CD1c-positive myeloid dendritic cell (primary cell): ENCODE results near the gene VWA5B1.

ENCODE experiments used
- DNase-seq: peaks from one replicate; pipeline ENCODE4 v3.0.0-alpha.2; 2016; ENCODE audit errors: extremely low spot score

Gene VWA5B1

DNA sequence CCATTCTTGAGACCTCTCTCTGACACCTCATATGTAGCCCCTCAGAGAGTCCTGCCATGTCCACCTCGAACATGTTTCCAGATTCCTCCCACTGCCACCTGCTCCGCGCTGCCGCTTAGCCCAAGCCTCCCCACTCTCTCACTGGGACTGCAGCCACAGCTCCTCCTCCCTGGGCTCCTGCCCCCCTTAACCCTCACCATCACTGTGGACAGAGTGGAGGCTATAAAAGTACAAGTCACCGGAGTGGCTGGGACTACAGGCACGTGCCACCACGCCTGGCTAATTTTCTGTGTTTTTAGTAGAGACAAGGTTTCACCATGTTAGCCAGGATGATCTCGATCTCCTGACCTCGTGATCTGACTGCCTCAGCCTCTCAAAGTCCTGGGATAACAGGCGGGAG, 77.0 kb downstream of the VWA5B1 start:
- DNase-seq = no peak

DNA sequence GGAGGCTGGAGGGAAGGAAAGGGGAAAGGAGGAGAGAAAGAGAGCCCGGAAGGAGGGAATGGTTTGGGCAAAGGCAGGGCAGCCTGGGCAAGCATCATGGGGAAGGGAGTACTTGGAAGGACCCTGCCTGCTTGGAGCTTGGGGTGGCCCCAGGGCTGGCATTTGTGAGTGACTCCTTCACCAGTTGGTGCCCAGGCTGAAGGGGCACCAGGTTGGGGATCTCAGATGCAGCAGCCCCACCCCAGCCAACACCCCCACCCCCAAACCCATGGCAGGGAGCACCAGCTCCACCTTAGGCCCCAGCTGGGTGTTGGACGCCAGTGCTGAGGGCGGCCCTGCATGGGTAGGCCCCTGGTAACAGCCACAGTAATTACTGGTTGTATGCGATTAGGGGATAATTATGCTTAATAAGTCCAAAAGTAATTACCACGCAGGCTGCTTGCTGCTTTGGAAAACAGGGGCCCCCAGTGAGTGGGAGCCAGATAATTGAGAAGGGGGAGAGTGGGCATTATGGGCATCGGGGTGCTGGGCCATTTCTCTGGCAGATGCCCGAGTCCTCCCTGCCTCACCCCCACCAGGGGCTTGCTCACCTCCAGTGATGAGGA, 78.3 kb downstream of the VWA5B1 start:
- no peak for DNase-seq

GRCh38 chr1:20370698-20371097, 80.0 kb downstream of the VWA5B1 start:
- DNase-seq = no peak

DNA sequence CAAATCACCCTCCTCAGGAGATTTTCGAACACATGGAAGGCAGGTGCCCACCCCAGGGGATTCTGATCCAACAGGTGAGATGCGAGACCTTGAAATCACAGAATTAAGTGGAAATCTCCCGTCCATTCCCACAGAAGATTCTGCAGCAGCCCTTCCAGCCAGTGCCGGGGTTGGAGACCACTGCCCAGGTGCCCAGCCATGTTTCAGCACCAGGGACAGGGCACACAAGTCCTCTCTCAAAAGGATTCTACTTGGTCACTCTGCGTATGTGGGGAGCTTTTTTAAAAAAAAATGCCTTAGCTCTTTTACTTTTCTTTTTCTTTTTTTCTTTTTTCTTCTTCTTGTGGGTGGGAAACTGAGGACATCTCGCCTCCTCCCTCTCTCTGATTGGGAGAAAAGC, 80.7 kb downstream of the VWA5B1 start:
- DNase-seq = no peak

- no peak for DNase-seq
Measured at GRCh38 chr1:20371883-20372282, 81.2 kb downstream of the VWA5B1 start.

GRCh38 chr1:20372676-20373075, 82.0 kb downstream of the VWA5B1 start:
- no peak for DNase-seq

GRCh38 chr1:20373286-20373685, 82.6 kb downstream of the VWA5B1 start:
- no peak for DNase-seq

GRCh38 chr1:20373764-20374163, 83.1 kb downstream of the VWA5B1 start:
- DNase-seq = no peak

DNA sequence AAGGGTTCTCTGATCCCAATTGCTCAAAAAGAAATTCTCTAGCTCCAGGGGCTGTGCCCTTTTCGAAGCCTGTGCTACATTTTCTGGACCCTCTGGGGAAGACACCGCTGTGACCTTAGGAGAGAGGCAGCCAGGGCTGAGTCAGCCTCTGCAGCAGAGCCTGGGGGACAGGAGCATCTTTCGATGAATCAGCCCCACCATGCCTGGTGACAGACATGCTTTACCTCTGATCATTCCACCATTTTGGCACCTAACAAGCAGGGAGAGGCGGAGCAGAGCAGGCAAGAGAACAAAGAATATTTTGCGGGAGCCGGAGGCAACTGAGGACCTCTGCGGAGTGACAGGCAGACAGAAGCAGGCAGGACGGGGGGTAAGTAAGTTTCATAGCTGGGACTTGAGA, 84.9 kb downstream of the VWA5B1 start:
- no peak for DNase-seq

GRCh38 chr1:20376171-20376570, 85.5 kb downstream of the VWA5B1 start:
- no peak for DNase-seq

- DNase-seq = peak; percentile 41
Measured at GRCh38 chr1:20376880-20377494, 86.3 kb downstream of the VWA5B1 start.

GRCh38 chr1:20377516-20378270, 87.0 kb downstream of the VWA5B1 start:
- DNase-seq = no peak

- DNase-seq = no peak
Measured at GRCh38 chr1:20379075-20379474, 88.4 kb downstream of the VWA5B1 start.

GRCh38 chr1:20380175-20380574, 89.5 kb downstream of the VWA5B1 start:
- DNase-seq = no peak

DNA sequence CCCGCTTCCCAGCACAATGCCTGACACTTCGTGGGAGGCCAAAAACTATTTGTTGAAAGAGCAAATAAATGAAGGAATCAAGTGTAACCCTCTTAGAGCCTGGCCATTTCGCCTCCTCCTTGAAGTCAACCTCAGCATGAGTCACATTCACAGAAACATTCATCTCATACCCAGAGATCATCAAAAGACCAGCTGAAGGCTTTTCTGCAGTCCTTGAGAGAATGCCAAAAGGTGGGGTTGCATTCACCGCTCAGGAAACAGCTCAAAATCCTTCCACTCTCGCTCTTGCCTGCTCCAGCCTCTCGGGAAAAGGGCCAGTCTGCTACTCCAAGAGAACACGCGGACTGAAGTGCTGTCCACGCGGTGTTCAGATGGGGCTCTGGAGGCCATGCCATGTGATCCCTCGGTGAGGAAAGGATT, 90.0 kb downstream of the VWA5B1 start:
- no peak for DNase-seq

DNA sequence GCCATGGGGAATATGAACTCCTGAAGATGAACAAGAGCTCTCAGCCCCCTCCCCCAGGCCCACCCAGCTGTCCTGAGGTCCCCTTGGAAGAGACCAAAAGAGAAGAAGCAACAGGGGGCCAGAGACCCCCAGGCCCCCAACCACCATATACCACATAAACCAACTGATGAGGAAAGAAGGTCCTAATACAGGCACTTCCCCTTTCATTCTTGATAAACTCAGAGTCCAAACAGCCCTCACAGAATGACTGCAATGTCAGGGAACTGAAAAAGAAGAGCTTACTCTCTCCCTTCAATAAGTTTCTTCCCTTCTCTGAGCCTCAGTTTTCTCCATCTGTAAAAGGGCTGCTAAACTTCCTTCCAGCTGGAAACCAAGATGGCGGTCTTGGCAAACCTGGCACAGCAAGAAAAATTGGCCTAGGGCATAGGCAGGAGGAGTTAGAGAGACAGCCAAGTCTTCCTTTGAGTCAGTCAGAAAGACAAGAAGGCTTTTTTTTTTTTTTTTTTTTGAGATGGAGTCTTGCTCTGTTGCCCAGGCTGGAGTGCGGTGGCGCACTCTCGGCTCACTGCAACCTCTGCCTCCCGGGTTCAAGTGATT, 90.5 kb downstream of the VWA5B1 start:
- no peak for DNase-seq

- no peak for DNase-seq
Measured at GRCh38 chr1:20381961-20382360, 91.3 kb downstream of the VWA5B1 start.

GRCh38 chr1:20382711-20383110, 92.0 kb downstream of the VWA5B1 start:
- DNase-seq = no peak

- no peak for DNase-seq
Measured at GRCh38 chr1:20383631-20384030, 93.0 kb downstream of the VWA5B1 start.

- no peak for DNase-seq
Measured at GRCh38 chr1:20385630-20386029, 95.0 kb downstream of the VWA5B1 start.

- DNase-seq = no peak
Measured at GRCh38 chr1:20386323-20387081, 95.8 kb downstream of the VWA5B1 start.

- no peak for DNase-seq
Measured at GRCh38 chr1:20389571-20389970, 98.9 kb downstream of the VWA5B1 start.
